HepG2 (cell line): Measurements from ENCODE around the gene ACCSL. TPM values are rescaled to one million over a fixed set of nuclear protein-coding genes. Genes with fewer than 3 reads are reported as not detected.

ENCODE experiments used
- ATAC-seq: fragments of 200-7000 bp; cut with Tn5 transposase; 3 replicates; pipeline ENCODE4 v1.9.1; 2020; ENCODE audit warnings: mild to moderate bottlenecking, moderate library complexity
- Bru-seq: library from RNA; stranded (reverse); fragments of 400-500 nt; gene quantifications from one replicate; lab custom pipeline; 2021; lab: Mats Ljungman, UMichigan
- BruChase-seq, 2 experiments: library from RNA; stranded (reverse); fragments of 400-500 nt; gene quantifications; one replicate each; lab custom pipeline; 2021; lab: Mats Ljungman, UMichigan
- BruUV-seq: library from RNA; stranded (reverse); fragments of 400-500 nt; replicated peaks from 2 replicates; lab custom pipeline; 2021; lab: Mats Ljungman, UMichigan
- CTCF ChIA-PET: fragments of 300-600 bp; formaldehyde crosslinking; extraction: SDS; loops from one replicate; lab custom pipeline; 2021; ENCODE audit warnings: low total read pairs, inconsistent platforms, low intra/inter-chr PET ratio; lab: Yijun Ruan, JAX
- POLR2A ChIA-PET: fragments of 350-600 bp; sonication (Branson Sonifier 250); formaldehyde crosslinking; loops from one replicate; lab custom pipeline; 2020; ENCODE audit warnings: antibody characterized with exemption, inconsistent platforms; lab: Yijun Ruan, JAX
- DNase-seq: peaks from one replicate; pipeline ENCODE4 v3.0.0-alpha.2; 2015; ENCODE audit warnings: low spot score
- FAIRE-seq: peaks from 3 replicates; lab custom pipeline; 2011; peaks lifted over from hg19 to GRCh38; lab: Jason Lieb, UNC
- H2AFZ ChIP-seq: one replicate; pipeline ENCODE4 v1.6.1; 2011; ENCODE audit warnings: low read length, inconsistent platforms
- H3K27ac ChIP-seq: fragments of 300-600 bp; 3 replicates; pipeline ENCODE4 v1.8.0; 2011; ENCODE audit warnings: mixed run types, mild to moderate bottlenecking, mixed read lengths, low read length, inconsistent platforms; ENCODE audit not compliant: insufficient read depth; ENCODE audit errors: extremely low read length
- H3K27me3 ChIP-seq, 2 experiments: fragments of 200-600 bp in 1 of 2; 2 replicates in 1 of 2; 3 replicates in 1 of 2; pipeline versions ENCODE4 v1.6.0 to v1.8.0; 2011; ENCODE audit warnings: low read length in 2 of 2, mild to moderate bottlenecking in 2 of 2, moderate library complexity in 2 of 2, inconsistent platforms in 1 of 2; ENCODE audit not compliant: insufficient read depth in 2 of 2, control insufficient read depth in 1 of 2
- H3K36me3 ChIP-seq, 2 experiments: fragments of 200-600 bp in 1 of 2; replicated peaks in 1 of 2; 2 replicates in 1 of 2; 3 replicates in 1 of 2; pipeline versions ENCODE4 v1.5.1 to v1.8.0; 2011; ENCODE audit warnings: low read length in 2 of 2, inconsistent platforms in 1 of 2; ENCODE audit not compliant: insufficient read depth in 2 of 2, control insufficient read depth in 1 of 2
- H3K4me1 ChIP-seq: 2 replicates; pipeline ENCODE4 v1.5.1; 2012; ENCODE audit warnings: low read length, inconsistent platforms; ENCODE audit not compliant: insufficient read depth
- H3K4me2 ChIP-seq: 2 replicates; pipeline ENCODE4 v1.6.0; 2011; ENCODE audit warnings: low read depth, low read length, inconsistent platforms
- H3K4me3 ChIP-seq, 3 experiments: fragments of 200-600 bp in 1 of 3; sonication (generic), shearing (Covaris generic) in 1 of 3; replicated peaks in 1 of 3; 2 replicates each; pipeline ENCODE4 v1.5.1; 2011 to 2016; ENCODE audit warnings: low read length in 3 of 3, inconsistent platforms in 2 of 3, low read depth in 2 of 3, mild to moderate bottlenecking in 2 of 3, control low read depth in 1 of 3, mixed read lengths in 1 of 3; ENCODE audit not compliant: insufficient read depth in 1 of 3
- H3K79me2 ChIP-seq: one replicate; pipeline ENCODE4 v1.6.1; 2011; ENCODE audit warnings: low read length, inconsistent platforms; ENCODE audit not compliant: insufficient read depth
- H3K9ac ChIP-seq: 2 replicates; pipeline ENCODE4 v1.6.0; 2011; ENCODE audit warnings: mild to moderate bottlenecking, low read depth, low read length, inconsistent platforms; ENCODE audit not compliant: insufficient read depth
- H3K9me3 ChIP-seq: 2 replicates; pipeline ENCODE4 v1.5.1; 2012; ENCODE audit warnings: mild to moderate bottlenecking, low read length
- H4K20me1 ChIP-seq: 2 replicates; pipeline ENCODE4 v1.6.0; 2011; ENCODE audit warnings: inconsistent platforms, mild to moderate bottlenecking, low read length, moderate library complexity; ENCODE audit not compliant: insufficient read depth
- CHCHD3 ChIP-seq: sonication (generic); formaldehyde crosslinking; IDR thresholded peaks from 2 replicates; pipeline ENCODE4 v1.8.0; 2022; ENCODE audit warnings: mild to moderate bottlenecking, missing genetic modification reagents, moderate library complexity
- HINFP ChIP-seq: sonication (generic); formaldehyde crosslinking; IDR thresholded peaks from 2 replicates; pipeline ENCODE4 v1.4.0; 2020; ENCODE audit warnings: low read depth, mild to moderate bottlenecking, missing genetic modification reagents
- JUND ChIP-seq: sonication (generic); formaldehyde crosslinking; IDR thresholded peaks from 2 replicates; pipeline ENCODE4 v1.8.0; 2022; ENCODE audit warnings: mild to moderate bottlenecking, missing genetic modification reagents
- PHF20 ChIP-seq: sonication (generic); formaldehyde crosslinking; IDR thresholded peaks from 2 replicates; pipeline ENCODE4 v1.5.0; 2020; ENCODE audit warnings: mild to moderate bottlenecking, missing genetic modification reagents
- RFX5 ChIP-seq: IDR thresholded peaks from 2 replicates; pipeline ENCODE4 v1.6.1; 2011; ENCODE audit warnings: low read depth, low read length, improper control_type of control experiment
- RXRA ChIP-seq: sonication (generic); formaldehyde crosslinking; IDR thresholded peaks from 2 replicates; pipeline ENCODE4 v1.5.1; 2020; ENCODE audit warnings: missing genetic modification reagents
- SRSF9 ChIP-seq: fragments of 200-400 bp; formaldehyde crosslinking; IDR thresholded peaks from 2 replicates; pipeline ENCODE4 v1.6.1; 2018; ENCODE audit warnings: borderline replicate concordance, mild to moderate bottlenecking, low read depth, low read length; ENCODE audit not compliant: insufficient read depth, poor library complexity, severe bottlenecking
- TBX2 ChIP-seq: sonication (generic); formaldehyde crosslinking; IDR thresholded peaks from 2 replicates; pipeline ENCODE4 v1.5.0; 2020; ENCODE audit warnings: missing genetic modification reagents, mild to moderate bottlenecking, borderline replicate concordance
- ZBTB4 ChIP-seq: sonication (generic); formaldehyde crosslinking; IDR thresholded peaks from 2 replicates; pipeline ENCODE4 v1.4.0; 2020; ENCODE audit warnings: missing genetic modification reagents, mild to moderate bottlenecking, borderline replicate concordance
- ZBTB7B ChIP-seq: sonication (generic); formaldehyde crosslinking; IDR thresholded peaks from 2 replicates; pipeline ENCODE4 v1.4.0; 2020; ENCODE audit warnings: missing genetic modification reagents
- ZFP82 ChIP-seq: sonication (generic); formaldehyde crosslinking; IDR thresholded peaks from 2 replicates; pipeline ENCODE4 v1.5.1; 2020; ENCODE audit warnings: mild to moderate bottlenecking, missing genetic modification reagents, borderline replicate concordance
- WGBS: methylation state at CpG from one replicate; pipeline ENCODE4 v1.1.6; 2017; ENCODE audit warnings: low lambda C conversion rate; 5-methylcytosine and 5-hydroxymethylcytosine counted together
- in situ Hi-C: cut with HindIII; loops from 2 replicates; pipeline ENCODE4 v1.10.0; 2017; ENCODE audit warnings: low pct_unique_long_range_greater_than_20kb; ENCODE audit not compliant: extremely low pct_ligation_motif_present
- intact Hi-C: fragments of 100-400 bp; cut with micrococcal nuclease; formaldehyde crosslinking; loops from one replicate; pipeline ENCODE4 v1.10.0; 2022; ENCODE audit not compliant: unreplicated experiment
- long read RNA-seq, 2 experiments: library from RNA in 1 of 2; library from polyadenylated mRNA in 1 of 2; stranded (forward) in 1 of 2; unstranded in 1 of 2; transcript quantifications; one replicate each; pipeline ENCODE4 v2.0.0, GENCODE V29; 2019 to 2022
- polyA minus RNA-seq, 3 experiments: library from RNA; depleted of rRNA, polyadenylated mRNA; stranded (reverse); fragments of >200 nt; gene quantifications; 2 replicates each; pipeline ENCODE4 v1.2.3, GENCODE V29; 2011; ENCODE audit warnings: low replicate concordance in 1 of 3
- polyA plus RNA-seq, 8 experiments: library from polyadenylated mRNA; depleted of rRNA in 3 of 8; stranded (reverse) in 7 of 8; unstranded in 1 of 8; fragments of >200 nt; fragmentation: Illumina TruSeq in 4 of 8; extraction: Trizol in 4 of 8; gene quantifications; 2 replicates each; pipeline versions ENCODE4 v1.2.1 to v1.2.3, GENCODE V29; 2011 to 2016; ENCODE audit warnings: low read depth in 4 of 8, missing spikeins in 1 of 8, mixed read lengths in 1 of 8; ENCODE audit not compliant: insufficient read depth in 1 of 8
- total RNA-seq, 5 experiments: library from RNA; depleted of rRNA; stranded (reverse); fragments of >200 nt; fragmentation: Illumina TruSeq; extraction: Trizol; gene quantifications; 2 replicates each; pipeline ENCODE4 v1.2.3, GENCODE V29; 2016; ENCODE audit warnings: low read depth in 1 of 5

ACCSL gene
- total RNA-seq (2016; rRNA removed; fragmentation: Illumina TruSeq; extraction: Trizol) (not detected in 2 replicates), polyA plus RNA-seq (2011; rRNA removed) (not detected in 2 replicates), polyA minus RNA-seq (2011; rRNA and poly(A)+ RNA removed; ENCODE audit: low replicate concordance) (not detected in 2 replicates), Bru-seq, nascent RNA (not detected), BruChase-seq, experiment 1, labeled RNA remaining after a 6-hour chase (not detected), BruChase-seq, experiment 2, labeled RNA remaining after a 2-hour chase (not detected)
- total RNA-seq (2016; cell fraction: cytosol; rRNA removed; fragmentation: Illumina TruSeq; extraction: Trizol; ENCODE audit: low read depth), result not detected in 2 replicates
- not detected in 2 replicates for total RNA-seq (2016; cell fraction: insoluble cytoplasmic fraction; rRNA removed; fragmentation: Illumina TruSeq; extraction: Trizol)
- not detected in 2 replicates for total RNA-seq (2016; cell fraction: membrane; rRNA removed; fragmentation: Illumina TruSeq; extraction: Trizol)
- total RNA-seq (2016; cell fraction: nucleus; rRNA removed; fragmentation: Illumina TruSeq; extraction: Trizol), result not detected in 2 replicates
- polyA plus RNA-seq (2011; cell fraction: cytosol; rRNA removed), result not detected in 2 replicates
- not detected in 2 replicates for polyA plus RNA-seq (2011; cell fraction: nucleus; rRNA removed)
- not detected in 2 replicates for polyA plus RNA-seq (2012)
- not detected in 2 replicates for polyA plus RNA-seq (2016; cell fraction: cytosol; fragmentation: Illumina TruSeq; extraction: Trizol; ENCODE audit: low read depth)
- not detected in 2 replicates for polyA plus RNA-seq (2016; cell fraction: insoluble cytoplasmic fraction; fragmentation: Illumina TruSeq; extraction: Trizol; ENCODE audit: low read depth)
- polyA plus RNA-seq (2016; cell fraction: membrane; fragmentation: Illumina TruSeq; extraction: Trizol; ENCODE audit: low read depth), result not detected in 2 replicates
- not detected in 2 replicates for polyA plus RNA-seq (2016; cell fraction: nucleus; fragmentation: Illumina TruSeq; extraction: Trizol; ENCODE audit: insufficient read depth, low read depth)
- not detected in 2 replicates for polyA minus RNA-seq (2011; cell fraction: cytosol; rRNA and poly(A)+ RNA removed)
- polyA minus RNA-seq (2011; cell fraction: nucleus; rRNA and poly(A)+ RNA removed), result not detected in 2 replicates
- long read RNA-seq, experiment 1, result 0 reads
- long read RNA-seq, experiment 2, result 0 reads

DNA sequence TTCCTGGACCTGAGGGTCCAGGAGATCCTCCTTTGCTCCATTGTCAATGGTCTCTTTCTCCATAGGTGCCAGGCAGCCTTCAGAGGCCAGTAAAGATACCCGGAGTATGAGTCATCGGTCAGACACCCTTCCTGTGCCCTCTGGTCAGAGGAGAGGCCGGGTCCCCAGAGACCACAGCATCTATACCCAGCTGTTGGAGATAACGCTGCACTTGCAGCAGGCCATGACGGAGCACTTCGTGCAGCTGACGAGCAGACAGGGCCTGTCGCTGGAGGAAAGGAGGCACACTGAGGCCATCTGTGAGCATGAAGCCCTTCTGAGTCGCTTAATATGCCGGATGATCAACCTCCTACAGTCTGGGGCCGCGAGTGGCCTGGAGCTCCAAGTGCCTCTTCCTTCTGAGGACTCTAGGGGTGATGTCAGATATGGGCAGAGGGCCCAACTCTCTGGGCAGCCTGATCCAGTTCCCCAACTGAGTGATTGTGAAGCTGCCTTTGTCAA is at the start of gene ACCSL:
Gene ACCSL (plus strand): TSS at position 51 of the 501 bp plus-strand sequence. CDS start 56 bp downstream, at position 107.
- ATAC-seq (no peak), FAIRE-seq (no peak), DNase-seq (no peak)
- ChIA-PET CTCF (no interaction called here), POLR2A (no interaction called here)
- Histone ChIP-seq H3K4me1 (no peaks in the 10 kb centered on the region), H3K79me2 (no peaks in the 10 kb centered on the region), H4K20me1 (no peaks in the 10 kb centered on the region), H3K27me3 (peaks cover 2 to 3% of the 10 kb centered on the region in 2 experiments; a peak in 1 of 5 replicates), H3K36me3 (no peaks in the 10 kb centered on the region), H3K9me3 (no peaks in the 10 kb centered on the region), H3K9ac (no peak within 1 kb of the TSS), H3K4me3 (no peak within 1 kb of the TSS), H3K27ac (no peak within 1 kb of the TSS), H2AFZ (no peak within 1 kb of the TSS), H3K4me2 (no peak within 1 kb of the TSS)
- no TSS peak for BruUV-seq
- intact Hi-C loops, result no loop called here
- 74% methylated on average over 2 of the region's 12 CpGs for WGBS
- in situ Hi-C loops, result no loop called here
- TF ChIP-seq ZFP82 (CRISPR knock-in tag), result no peak
- no peak for TF ChIP-seq CHCHD3
- TF ChIP-seq RXRA, result no peak
- no peak for TF ChIP-seq RFX5
- no peak for TF ChIP-seq ZBTB4 (CRISPR knock-in tag)
- no peak for TF ChIP-seq SRSF9
- TF ChIP-seq PHF20 (CRISPR knock-in tag), result no peak
- no peak for TF ChIP-seq ZBTB7B (CRISPR knock-in tag)
- TF ChIP-seq TBX2 (CRISPR knock-in tag), result no peak
- no peak for TF ChIP-seq JUND (CRISPR knock-in tag)
- TF ChIP-seq HINFP (CRISPR knock-in tag), result no peak
